ENCODE results near the gene BTBD6.

BTBD6 gene

GRCh38 chr14:105251920-105252319 lies 3.6 kb downstream of the BTBD6 start:
- peaks cover 22% of the 10 kb centered on the region for H3K36me3 Mint-ChIP-seq (ENCODE audit: low read depth)
- TF ChIP-seq, protein P1, sequence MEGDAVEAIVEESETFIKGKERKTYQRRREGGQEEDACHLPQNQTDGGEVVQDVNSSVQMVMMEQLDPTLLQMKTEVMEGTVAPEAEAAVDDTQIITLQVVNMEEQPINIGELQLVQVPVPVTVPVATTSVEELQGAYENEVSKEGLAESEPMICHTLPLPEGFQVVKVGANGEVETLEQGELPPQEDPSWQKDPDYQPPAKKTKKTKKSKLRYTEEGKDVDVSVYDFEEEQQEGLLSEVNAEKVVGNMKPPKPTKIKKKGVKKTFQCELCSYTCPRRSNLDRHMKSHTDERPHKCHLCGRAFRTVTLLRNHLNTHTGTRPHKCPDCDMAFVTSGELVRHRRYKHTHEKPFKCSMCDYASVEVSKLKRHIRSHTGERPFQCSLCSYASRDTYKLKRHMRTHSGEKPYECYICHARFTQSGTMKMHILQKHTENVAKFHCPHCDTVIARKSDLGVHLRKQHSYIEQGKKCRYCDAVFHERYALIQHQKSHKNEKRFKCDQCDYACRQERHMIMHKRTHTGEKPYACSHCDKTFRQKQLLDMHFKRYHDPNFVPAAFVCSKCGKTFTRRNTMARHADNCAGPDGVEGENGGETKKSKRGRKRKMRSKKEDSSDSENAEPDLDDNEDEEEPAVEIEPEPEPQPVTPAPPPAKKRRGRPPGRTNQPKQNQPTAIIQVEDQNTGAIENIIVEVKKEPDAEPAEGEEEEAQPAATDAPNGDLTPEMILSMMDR (IDR thresholded peaks at IDR 0.05) = no peak
- peaks cover 19% of the 10 kb centered on the region for H3K4me1 Mint-ChIP-seq

DNA sequence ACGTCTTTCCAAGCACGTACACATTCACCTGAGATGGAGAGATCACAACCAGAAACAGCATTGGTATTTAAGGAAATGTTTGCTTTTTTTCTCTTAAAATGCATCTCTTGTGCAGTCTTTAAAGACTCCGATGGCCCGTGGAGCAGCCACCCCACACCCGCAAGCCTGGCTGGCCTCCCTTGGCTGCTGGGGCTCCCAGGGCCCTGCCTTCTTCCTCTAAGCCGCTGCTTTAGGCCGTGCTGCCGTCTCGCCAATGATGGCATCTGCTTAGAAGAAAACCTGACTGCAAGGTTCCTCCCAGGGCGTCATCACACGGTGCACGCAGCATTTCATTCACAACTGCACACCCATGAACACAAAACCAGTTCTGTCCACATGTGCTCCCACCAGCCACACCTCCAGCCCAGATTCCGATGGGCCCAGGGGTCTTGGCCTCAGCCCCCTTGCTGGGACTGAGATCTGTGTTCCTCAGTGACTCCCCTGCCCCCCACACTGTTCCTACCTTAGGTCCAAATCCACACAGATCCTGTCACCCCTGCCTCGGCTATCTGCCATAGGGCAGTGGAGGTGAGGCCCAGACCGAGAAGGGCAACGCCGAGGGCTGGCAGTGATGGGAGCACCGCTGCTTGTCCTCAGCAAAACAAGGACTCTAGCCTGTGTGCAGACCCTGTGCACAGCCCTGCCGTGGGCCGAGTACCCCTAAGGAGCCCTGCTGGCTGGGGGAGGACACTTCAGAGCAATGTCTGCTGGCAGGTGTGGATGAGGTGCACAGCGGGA lies 4.4 kb downstream of the BTBD6 start:
- Mint-ChIP-seq H3K4me3 (no peak overlapping the region), H3K27ac (no peak overlapping the region), H3K36me3 (ENCODE audit: low read depth) (peaks cover 18% of the 10 kb centered on the region), H3K4me1 (peaks cover 17% of the 10 kb centered on the region), H3K27me3 (ENCODE audit: low read depth, poor library complexity) (peaks cover 3% of the 10 kb centered on the region), H3K9me3 (no peaks in the 10 kb centered on the region)
- no peak for DNase-seq
- TF ChIP-seq, protein P1 (IDR thresholded peaks at IDR 0.05) = no peak

More at GRCh38 chr14:105251920-105252319, 3.6 kb downstream of the BTBD6 start:
- H3K27ac Mint-ChIP-seq = no peak overlapping the region
- H3K4me3 Mint-ChIP-seq = no peak overlapping the region
- no peak for DNase-seq
- peaks cover 6% of the 10 kb centered on the region for H3K27me3 Mint-ChIP-seq (ENCODE audit: low read depth, poor library complexity)
- no peaks in the 10 kb centered on the region for H3K9me3 Mint-ChIP-seq

DNA sequence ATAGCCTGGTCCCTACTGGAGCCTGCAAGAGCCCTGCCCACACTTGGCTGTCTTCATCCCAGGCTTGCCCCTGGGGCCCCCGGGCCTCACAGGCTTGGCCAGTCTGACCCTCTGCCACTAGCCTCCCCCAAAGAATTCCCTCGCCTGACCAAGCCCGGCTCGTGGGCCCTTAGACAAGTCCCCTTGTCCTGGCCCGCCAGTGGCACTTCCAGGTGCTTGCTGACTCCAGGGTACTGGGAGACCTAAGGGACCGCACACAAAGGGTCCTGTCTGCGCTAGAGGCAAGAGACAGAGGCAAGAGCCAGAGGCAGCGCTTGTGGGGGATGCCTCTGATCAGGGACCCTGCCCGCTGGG lies 5.0 kb downstream of the BTBD6 start:
- H3K9me3 Mint-ChIP-seq = no peaks in the 10 kb centered on the region
- H3K4me1 Mint-ChIP-seq = peaks cover 17% of the 10 kb centered on the region
- H3K27ac Mint-ChIP-seq = no peak overlapping the region
- peaks cover 18% of the 10 kb centered on the region for H3K36me3 Mint-ChIP-seq (ENCODE audit: low read depth)
- TF ChIP-seq, protein P1 (IDR thresholded peaks at IDR 0.05) = no peak
- peaks cover 3% of the 10 kb centered on the region for H3K27me3 Mint-ChIP-seq (ENCODE audit: low read depth, poor library complexity)
- DNase-seq = no peak
- H3K4me3 Mint-ChIP-seq = no peak overlapping the region

- TF ChIP-seq, protein P1 (IDR thresholded peaks at IDR 0.05) = no peak
- H3K27me3 Mint-ChIP-seq (ENCODE audit: low read depth, poor library complexity) = peaks cover under 1% of the 10 kb centered on the region
- H3K9me3 Mint-ChIP-seq = no peaks in the 10 kb centered on the region
- peaks cover 10% of the 10 kb centered on the region for H3K36me3 Mint-ChIP-seq (ENCODE audit: low read depth)
- peaks cover 8% of the 10 kb centered on the region for H3K4me1 Mint-ChIP-seq
- DNase-seq = no peak
- H3K27ac Mint-ChIP-seq = no peak overlapping the region
- H3K4me3 Mint-ChIP-seq = no peak overlapping the region
Measured at GRCh38 chr14:105255021-105255507, 6.7 kb downstream of the BTBD6 start.

DNA sequence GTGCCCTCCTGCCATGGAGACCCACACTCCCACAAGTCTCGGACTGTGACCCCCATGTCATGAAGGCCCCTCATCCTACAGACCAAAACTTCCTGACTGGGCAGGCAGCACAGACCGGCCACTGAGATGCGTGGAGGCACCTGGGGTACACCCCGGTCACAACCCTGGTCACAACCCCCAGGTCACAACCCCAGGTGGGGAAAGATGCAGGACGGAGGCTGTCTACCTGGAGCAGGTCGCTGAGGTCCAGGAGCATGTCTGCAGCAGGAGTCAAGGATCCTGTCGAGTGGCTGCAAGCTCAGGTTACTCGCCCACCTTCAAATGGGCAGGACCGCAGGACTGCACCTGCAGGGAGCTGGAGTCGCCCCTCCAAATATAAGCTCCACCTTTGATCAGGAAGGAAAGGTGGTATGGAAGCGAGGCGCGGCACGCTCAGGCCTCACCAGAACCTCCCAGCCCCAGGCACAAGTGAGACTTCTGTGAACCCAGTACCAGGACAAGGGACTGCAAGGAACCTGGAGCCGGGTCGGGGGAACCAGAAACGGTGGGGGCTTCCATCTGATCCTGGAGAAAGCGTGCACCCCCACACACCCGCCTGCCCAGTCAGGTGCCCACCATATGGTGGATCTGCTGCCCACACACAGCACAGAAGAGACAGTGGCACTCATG lies 8.1 kb downstream of the BTBD6 start:
- Mint-ChIP-seq H3K36me3 (ENCODE audit: low read depth) (no peaks in the 10 kb centered on the region), H3K9me3 (no peaks in the 10 kb centered on the region), H3K4me3 (no peak overlapping the region), H3K27ac (no peak overlapping the region), H3K4me1 (peaks cover 11% of the 10 kb centered on the region), H3K27me3 (ENCODE audit: low read depth, poor library complexity) (no peaks in the 10 kb centered on the region)
- TF ChIP-seq, protein P1 (IDR thresholded peaks at IDR 0.05) = no peak
- no peak for DNase-seq
